Gastrocnemius medialis (tissue), 4 donors: ENCODE measurements around the gene REG1A. TPM values are rescaled to one million over a fixed set of nuclear protein-coding genes. Genes with fewer than 3 reads are reported as not detected.

Experiments used
- ATAC-seq, 2 donors: fragments of 150-250 bp; one replicate each; pipeline ENCODE4 v1.9.1; 2016
- DNase-seq, 2 donors: peaks; one replicate each; pipeline ENCODE4 v3.0.0-alpha.2; 2019
- H3K27ac ChIP-seq, 4 donors: fragments of 200-600 bp; sonication (generic); 1 replicate in 1 of 4; 2 replicates in 3 of 4; pipeline ENCODE4 v1.5.1; 2016 to 2018; ENCODE audit warnings: mild to moderate bottlenecking in 2 of 4, moderate library complexity in 1 of 4
- H3K27me3 ChIP-seq, 3 donors: fragments of 200-600 bp; sonication (generic) in 2 of 3; 1 replicate in 1 of 3; 2 replicates in 2 of 3; pipeline versions ENCODE4 v1.5.1 to v1.6.0; 2016 to 2019; ENCODE audit warnings: mild to moderate bottlenecking in 1 of 3, moderate library complexity in 1 of 3
- H3K36me3 ChIP-seq, 2 donors: fragments of 200-600 bp; sonication (generic) in 1 of 2; one replicate each; pipeline ENCODE4 v1.5.1; 2017 to 2018
- H3K4me1 ChIP-seq, 2 donors: fragments of 200-600 bp; sonication (generic) in 1 of 2; one replicate each; pipeline ENCODE4 v1.5.1; 2016 to 2017; ENCODE audit warnings: mild to moderate bottlenecking in 2 of 2
- H3K4me3 ChIP-seq, 4 donors: fragments of 200-600 bp; sonication (generic) in 3 of 4; 1 replicate in 1 of 4; 2 replicates in 3 of 4; pipeline ENCODE4 v1.5.1; 2016 to 2019; ENCODE audit warnings: mild to moderate bottlenecking in 2 of 4
- H3K9me3 ChIP-seq, 3 donors: fragments of 200-600 bp; sonication (generic) in 2 of 3; 1 replicate in 1 of 3; 2 replicates in 2 of 3; pipeline ENCODE4 v1.5.1; 2016 to 2019
- POLR2A ChIP-seq, 2 donors: fragments of 450-650 bp; IDR thresholded peaks; one replicate each; pipeline ENCODE4 v1.6.1; 2017; ENCODE audit warnings: antibody characterized with exemption in 2 of 2, mild to moderate bottlenecking in 2 of 2, moderate library complexity in 2 of 2
- in situ Hi-C, 4 donors: fragments of 200-750 bp; cut with MboI; loops; one replicate each; pipeline versions ENCODE4 v1.15.0 to v1.8.0; 2017; ENCODE audit warnings: low sequenced_read_pairs in 4 of 4
- intact Hi-C: fragments of 100-400 bp; cut with DNase I; formaldehyde crosslinking; loops from one replicate; pipeline ENCODE4 v1.15.1; 2023; ENCODE audit warnings: low total_unique reads
- total RNA-seq, 4 donors: library from RNA; depleted of rRNA; stranded (reverse); fragments of >200 nt; gene quantifications; one replicate each; pipeline versions ENCODE4 v1.1.0 to v1.2.3, GENCODE V29; 2016
- TF ChIP-seq, protein P1 (sequence below), 5 experiments: fragments of 450-650 bp in 3 of 5; fragments of 200-600 bp in 2 of 5; sonication (generic) in 2 of 5; IDR thresholded peaks in 4 of 5; conservative IDR thresholded peaks in 1 of 5; 1 replicate in 4 of 5; 2 replicates in 1 of 5; pipeline ENCODE4 v1.5.1; 2016 to 2019; ENCODE audit warnings: antibody characterized with exemption in 5 of 5, mild to moderate bottlenecking in 3 of 5, moderate library complexity in 3 of 5

The REG1A gene
- total RNA-seq, 4 donors from 2014 or later, result not detected

GRCh38 chr2:79090693-79091092 is 29.6 kb upstream of the REG1A start:
- in situ Hi-C loops, result no loop called here
- Histone ChIP-seq H3K36me3 (no peaks in the 10 kb centered on the region), H3K4me3 (no peak overlapping the region), H3K27me3 (no peaks in the 10 kb centered on the region), H3K4me1 (no peaks in the 10 kb centered on the region), H3K27ac (no peak overlapping the region), H3K9me3 (no peaks in the 10 kb centered on the region)
- DNase-seq (no peak), ATAC-seq (no peak)
- no peak for TF ChIP-seq POLR2A (IDR thresholded peaks at IDR 0.05)
- TF ChIP-seq, protein P1, sequence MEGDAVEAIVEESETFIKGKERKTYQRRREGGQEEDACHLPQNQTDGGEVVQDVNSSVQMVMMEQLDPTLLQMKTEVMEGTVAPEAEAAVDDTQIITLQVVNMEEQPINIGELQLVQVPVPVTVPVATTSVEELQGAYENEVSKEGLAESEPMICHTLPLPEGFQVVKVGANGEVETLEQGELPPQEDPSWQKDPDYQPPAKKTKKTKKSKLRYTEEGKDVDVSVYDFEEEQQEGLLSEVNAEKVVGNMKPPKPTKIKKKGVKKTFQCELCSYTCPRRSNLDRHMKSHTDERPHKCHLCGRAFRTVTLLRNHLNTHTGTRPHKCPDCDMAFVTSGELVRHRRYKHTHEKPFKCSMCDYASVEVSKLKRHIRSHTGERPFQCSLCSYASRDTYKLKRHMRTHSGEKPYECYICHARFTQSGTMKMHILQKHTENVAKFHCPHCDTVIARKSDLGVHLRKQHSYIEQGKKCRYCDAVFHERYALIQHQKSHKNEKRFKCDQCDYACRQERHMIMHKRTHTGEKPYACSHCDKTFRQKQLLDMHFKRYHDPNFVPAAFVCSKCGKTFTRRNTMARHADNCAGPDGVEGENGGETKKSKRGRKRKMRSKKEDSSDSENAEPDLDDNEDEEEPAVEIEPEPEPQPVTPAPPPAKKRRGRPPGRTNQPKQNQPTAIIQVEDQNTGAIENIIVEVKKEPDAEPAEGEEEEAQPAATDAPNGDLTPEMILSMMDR (IDR thresholded peaks at IDR 0.05 in 4 of 5, conservative IDR thresholded peaks at IDR 0.05 in 1 of 5), result no peak
- intact Hi-C loops, result no loop called here

- Histone ChIP-seq H3K4me1 (no peaks in the 10 kb centered on the region), H3K36me3 (no peaks in the 10 kb centered on the region), H3K27me3 (no peaks in the 10 kb centered on the region), H3K4me3 (no peak overlapping the region), H3K27ac (no peak overlapping the region), H3K9me3 (no peaks in the 10 kb centered on the region)
- TF ChIP-seq POLR2A (IDR thresholded peaks at IDR 0.05), result no peak
- TF ChIP-seq, protein P1 (IDR thresholded peaks at IDR 0.05 in 4 of 5, conservative IDR thresholded peaks at IDR 0.05 in 1 of 5), result no peak
- intact Hi-C loops (no loop called here), in situ Hi-C loops (no loop called here)
- no peak for DNase-seq
- ATAC-seq, result no peak
These were observed 22.4 kb upstream of the REG1A start for GRCh38 chr2:79097843-79098242.

DNA sequence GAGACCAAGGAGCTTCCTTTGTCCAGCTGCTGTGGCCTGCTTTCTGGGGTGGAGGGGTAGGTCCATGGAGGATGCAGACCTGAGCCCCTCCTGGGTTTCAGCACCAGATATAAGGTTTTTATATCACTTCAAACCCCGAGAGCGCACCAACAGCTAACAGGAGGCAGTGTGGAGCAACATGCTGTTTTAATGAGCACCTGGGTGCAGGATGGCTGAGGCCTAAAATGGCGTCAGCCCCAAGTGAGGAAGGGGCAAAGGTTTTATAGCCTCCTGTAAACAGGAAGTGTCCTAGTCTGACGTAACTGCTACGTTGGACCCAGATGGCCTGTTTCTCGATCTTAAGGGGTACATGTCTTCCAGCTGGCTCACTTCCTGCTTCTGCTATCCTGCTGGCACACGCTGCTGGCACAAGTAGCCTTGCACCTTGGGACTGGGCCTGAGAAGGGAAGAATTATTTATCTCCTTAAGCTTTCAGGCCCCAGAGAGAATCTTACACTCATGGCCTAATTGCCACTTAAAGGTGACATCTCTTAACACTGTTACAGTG is 21.1 kb upstream of the REG1A start:
- no peak for ATAC-seq
- Histone ChIP-seq H3K27ac (no peak overlapping the region), H3K27me3 (no peaks in the 10 kb centered on the region), H3K4me1 (no peaks in the 10 kb centered on the region), H3K36me3 (no peaks in the 10 kb centered on the region), H3K4me3 (no peak overlapping the region), H3K9me3 (no peaks in the 10 kb centered on the region)
- TF ChIP-seq POLR2A (IDR thresholded peaks at IDR 0.05), result no peak
- TF ChIP-seq, protein P1 (IDR thresholded peaks at IDR 0.05 in 4 of 5, conservative IDR thresholded peaks at IDR 0.05 in 1 of 5), result no peak
- no peak for DNase-seq
- in situ Hi-C loops (no loop called here), intact Hi-C loops (no loop called here)

DNA sequence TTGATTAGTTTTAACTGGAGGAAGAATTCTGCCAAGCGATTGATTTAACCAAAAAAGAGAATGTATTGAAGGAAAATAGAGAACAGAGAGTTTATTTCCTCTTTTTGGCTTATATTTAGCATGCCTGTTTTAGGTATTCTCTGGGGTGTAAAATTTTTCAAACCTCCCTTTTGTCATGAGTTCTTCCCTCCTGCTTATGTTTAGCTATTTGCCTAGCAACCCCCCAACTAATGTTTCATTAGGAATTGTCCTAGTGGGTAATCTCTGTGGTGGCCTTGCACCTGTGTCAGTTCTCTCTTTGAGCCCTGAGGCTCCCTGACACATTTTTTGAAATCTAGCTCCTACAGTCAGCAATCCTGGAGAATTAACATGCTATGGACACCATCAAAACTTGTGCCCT is 20.0 kb upstream of the REG1A start:
- in situ Hi-C loops (no loop called here), intact Hi-C loops (no loop called here)
- H3K4me1 ChIP-seq, result no peaks in the 10 kb centered on the region
- no peaks in the 10 kb centered on the region for H3K9me3 ChIP-seq
- no peak overlapping the region for H3K4me3 ChIP-seq
- no peaks in the 10 kb centered on the region for H3K36me3 ChIP-seq
- no peaks in the 10 kb centered on the region for H3K27me3 ChIP-seq
- ATAC-seq (no peak), DNase-seq (no peak)
- TF ChIP-seq POLR2A (IDR thresholded peaks at IDR 0.05), result no peak
- TF ChIP-seq, protein P1 (IDR thresholded peaks at IDR 0.05 in 4 of 5, conservative IDR thresholded peaks at IDR 0.05 in 1 of 5), result no peak
- no peak overlapping the region for H3K27ac ChIP-seq

DNA sequence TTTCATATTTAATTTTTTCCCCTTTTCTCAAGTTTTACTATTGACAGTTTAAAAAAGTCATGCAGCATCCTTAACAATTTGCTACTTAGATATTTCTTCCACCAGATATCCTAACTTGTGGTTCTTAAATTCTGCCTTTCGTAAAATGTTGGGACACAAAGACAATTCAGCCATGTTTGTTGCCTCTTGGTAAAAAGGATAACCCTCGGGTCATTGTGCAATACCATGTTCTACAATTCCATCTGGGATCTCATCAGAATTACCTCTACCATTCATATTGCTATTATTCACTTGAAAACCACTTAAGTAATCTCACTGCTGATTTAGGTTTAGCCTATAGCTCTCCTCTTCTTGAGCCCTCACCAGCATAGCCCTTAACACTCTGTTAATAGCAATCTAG is 19.3 kb upstream of the REG1A start:
- H3K9me3 ChIP-seq, result no peaks in the 10 kb centered on the region
- no peaks in the 10 kb centered on the region for H3K27me3 ChIP-seq
- ATAC-seq (no peak), DNase-seq (no peak)
- no peak overlapping the region for H3K27ac ChIP-seq
- no peaks in the 10 kb centered on the region for H3K36me3 ChIP-seq
- H3K4me1 ChIP-seq, result no peaks in the 10 kb centered on the region
- intact Hi-C loops (no loop called here), in situ Hi-C loops (no loop called here)
- H3K4me3 ChIP-seq, result no peak overlapping the region
- no peak for TF ChIP-seq POLR2A (IDR thresholded peaks at IDR 0.05)
- TF ChIP-seq, protein P1 (IDR thresholded peaks at IDR 0.05 in 4 of 5, conservative IDR thresholded peaks at IDR 0.05 in 1 of 5), result no peak
